BE2C (cell line): ENCODE measurements around the gene KDM3A.

ENCODE experiments used
- DNase-seq: peaks from one replicate; pipeline ENCODE4 v3.0.0-alpha.2; 2020
- H3K27me3 ChIP-seq: fragments of 250-450 bp; sonication (Bioruptor Pico); 2 replicates; pipeline ENCODE4 v1.5.1; 2020; ENCODE audit warnings: mild to moderate bottlenecking
- H3K36me3 ChIP-seq: fragments of 250-450 bp; sonication (Bioruptor Pico); 2 replicates; pipeline ENCODE4 v1.5.1; 2020; ENCODE audit warnings: mild to moderate bottlenecking
- H3K4me1 ChIP-seq: fragments of 250-450 bp; sonication (Bioruptor Pico); 2 replicates; pipeline ENCODE4 v1.5.1; 2020
- H3K4me3 ChIP-seq: 2 replicates; pipeline ENCODE4 v1.5.1; 2011; ENCODE audit warnings: low read depth, low read length
- H3K9me3 ChIP-seq: fragments of 250-450 bp; sonication (Bioruptor Pico); 2 replicates; pipeline ENCODE4 v1.5.1; 2020
- TF ChIP-seq, protein P1 (sequence below): IDR thresholded peaks from 2 replicates; pipeline ENCODE4 v1.5.1; 2012; ENCODE audit warnings: mild to moderate bottlenecking, low read depth, low read length

The KDM3A gene

DNA sequence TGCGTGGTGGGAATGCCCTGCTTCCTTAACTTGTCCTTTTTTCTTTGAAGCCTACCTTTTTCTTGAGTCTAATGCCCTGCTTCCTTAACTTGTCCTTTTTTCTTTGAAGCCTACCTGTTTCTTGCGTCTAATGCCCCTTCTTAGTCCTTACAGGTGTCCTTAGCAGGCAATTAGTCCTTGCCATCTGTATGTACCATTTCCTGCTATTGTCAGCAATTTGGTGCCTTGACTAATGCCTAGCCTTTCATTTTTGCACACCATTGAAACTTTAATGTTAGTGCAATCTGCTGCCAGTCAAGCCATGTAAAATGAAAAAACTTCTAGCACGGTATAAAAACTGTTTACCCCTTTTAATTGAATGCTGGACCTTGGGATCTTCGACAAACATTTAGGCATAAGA lies 4.3 kb downstream of the KDM3A start:
- TF ChIP-seq, protein P1, sequence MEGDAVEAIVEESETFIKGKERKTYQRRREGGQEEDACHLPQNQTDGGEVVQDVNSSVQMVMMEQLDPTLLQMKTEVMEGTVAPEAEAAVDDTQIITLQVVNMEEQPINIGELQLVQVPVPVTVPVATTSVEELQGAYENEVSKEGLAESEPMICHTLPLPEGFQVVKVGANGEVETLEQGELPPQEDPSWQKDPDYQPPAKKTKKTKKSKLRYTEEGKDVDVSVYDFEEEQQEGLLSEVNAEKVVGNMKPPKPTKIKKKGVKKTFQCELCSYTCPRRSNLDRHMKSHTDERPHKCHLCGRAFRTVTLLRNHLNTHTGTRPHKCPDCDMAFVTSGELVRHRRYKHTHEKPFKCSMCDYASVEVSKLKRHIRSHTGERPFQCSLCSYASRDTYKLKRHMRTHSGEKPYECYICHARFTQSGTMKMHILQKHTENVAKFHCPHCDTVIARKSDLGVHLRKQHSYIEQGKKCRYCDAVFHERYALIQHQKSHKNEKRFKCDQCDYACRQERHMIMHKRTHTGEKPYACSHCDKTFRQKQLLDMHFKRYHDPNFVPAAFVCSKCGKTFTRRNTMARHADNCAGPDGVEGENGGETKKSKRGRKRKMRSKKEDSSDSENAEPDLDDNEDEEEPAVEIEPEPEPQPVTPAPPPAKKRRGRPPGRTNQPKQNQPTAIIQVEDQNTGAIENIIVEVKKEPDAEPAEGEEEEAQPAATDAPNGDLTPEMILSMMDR: no peak
- H3K4me1 ChIP-seq: no peaks in the 10 kb centered on the region
- no peaks in the 10 kb centered on the region for H3K27me3 ChIP-seq
- H3K9me3 ChIP-seq: no peaks in the 10 kb centered on the region
- H3K4me3 ChIP-seq: no peak overlapping the region
- H3K36me3 ChIP-seq: no peaks in the 10 kb centered on the region
- no peak for DNase-seq

- Histone ChIP-seq H3K4me1 (no peaks in the 10 kb centered on the region), H3K9me3 (no peaks in the 10 kb centered on the region), H3K36me3 (no peaks in the 10 kb centered on the region), H3K27me3 (no peaks in the 10 kb centered on the region), H3K4me3 (no peak overlapping the region)
- no peak for DNase-seq
- TF ChIP-seq, protein P1: no peak
These were observed 4.9 kb downstream of the KDM3A start for GRCh38 chr2:86446060-86446459.

DNA sequence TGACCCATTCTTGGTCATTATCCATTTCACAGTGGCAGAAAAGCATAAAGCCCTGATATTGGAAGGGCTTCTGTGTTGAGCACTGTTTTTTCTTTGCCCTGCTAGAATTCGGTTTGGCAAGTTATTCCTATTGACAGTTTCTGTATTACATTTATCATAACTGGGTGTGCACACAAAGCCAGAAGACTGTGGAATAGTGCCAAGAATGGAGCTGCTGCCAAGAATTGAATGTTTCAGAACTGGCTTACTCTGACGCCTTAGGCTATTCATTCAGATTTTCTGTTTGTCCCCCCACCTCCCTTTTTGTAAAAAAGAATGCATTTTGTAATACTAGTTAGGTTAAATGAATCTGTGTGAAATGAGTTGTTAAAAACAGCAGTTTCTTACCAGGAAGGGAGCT lies 12.7 kb downstream of the KDM3A start:
- TF ChIP-seq, protein P1: no peak
- H3K4me1 ChIP-seq: no peaks in the 10 kb centered on the region
- H3K36me3 ChIP-seq: peaks cover 3% of the 10 kb centered on the region
- no peaks in the 10 kb centered on the region for H3K27me3 ChIP-seq
- peak; percentile 8 for DNase-seq
- no peaks in the 10 kb centered on the region for H3K9me3 ChIP-seq
- no peak overlapping the region for H3K4me3 ChIP-seq

DNA sequence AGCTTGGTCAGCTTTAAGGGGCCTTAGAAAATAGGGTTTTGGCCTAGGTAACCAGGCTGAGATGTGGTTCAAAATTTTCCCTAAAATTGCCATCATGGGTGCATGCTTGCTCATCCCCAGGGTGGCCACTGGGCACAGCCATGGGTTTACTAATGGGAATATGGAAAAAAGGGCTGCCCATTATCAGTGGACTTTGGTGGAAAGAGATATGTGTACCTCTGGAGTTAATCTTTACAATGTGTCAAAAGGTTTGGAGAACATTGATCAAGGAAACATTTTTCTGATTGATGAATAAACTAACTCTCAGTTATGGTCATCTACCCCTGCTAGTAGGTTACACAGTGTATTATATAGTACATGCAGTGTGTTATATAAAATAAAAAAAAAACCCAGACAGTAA lies 13.1 kb downstream of the KDM3A start:
- TF ChIP-seq, protein P1: no peak
- H3K4me1 ChIP-seq: no peaks in the 10 kb centered on the region
- no peak for DNase-seq
- no peaks in the 10 kb centered on the region for H3K9me3 ChIP-seq
- H3K27me3 ChIP-seq: no peaks in the 10 kb centered on the region
- H3K4me3 ChIP-seq: no peak overlapping the region
- H3K36me3 ChIP-seq: peaks cover 3% of the 10 kb centered on the region

DNA sequence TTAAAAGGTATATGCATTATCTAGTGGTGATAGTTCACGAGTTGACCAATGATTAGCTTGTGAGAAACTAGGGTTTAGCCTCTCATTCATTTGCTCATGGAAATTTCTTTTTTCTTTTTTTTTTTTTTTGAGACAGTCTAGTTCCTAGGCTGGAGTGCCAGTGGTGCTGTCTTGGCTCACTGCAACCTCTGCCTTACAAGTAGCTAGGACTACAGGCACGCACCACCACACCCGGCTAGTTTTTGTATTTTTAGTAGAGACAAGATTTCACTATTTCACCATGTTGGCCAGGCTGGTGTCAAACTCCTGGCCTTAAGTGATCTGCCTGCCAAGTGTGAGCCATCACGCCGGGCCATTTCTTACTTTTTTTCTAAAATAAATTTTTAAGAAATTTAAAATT lies 14.0 kb downstream of the KDM3A start:
- TF ChIP-seq, protein P1: no peak
- no peak for DNase-seq
- no peak overlapping the region for H3K4me3 ChIP-seq
- no peaks in the 10 kb centered on the region for H3K4me1 ChIP-seq
- H3K9me3 ChIP-seq: no peaks in the 10 kb centered on the region
- no peaks in the 10 kb centered on the region for H3K27me3 ChIP-seq
- peaks cover 3% of the 10 kb centered on the region for H3K36me3 ChIP-seq

DNA sequence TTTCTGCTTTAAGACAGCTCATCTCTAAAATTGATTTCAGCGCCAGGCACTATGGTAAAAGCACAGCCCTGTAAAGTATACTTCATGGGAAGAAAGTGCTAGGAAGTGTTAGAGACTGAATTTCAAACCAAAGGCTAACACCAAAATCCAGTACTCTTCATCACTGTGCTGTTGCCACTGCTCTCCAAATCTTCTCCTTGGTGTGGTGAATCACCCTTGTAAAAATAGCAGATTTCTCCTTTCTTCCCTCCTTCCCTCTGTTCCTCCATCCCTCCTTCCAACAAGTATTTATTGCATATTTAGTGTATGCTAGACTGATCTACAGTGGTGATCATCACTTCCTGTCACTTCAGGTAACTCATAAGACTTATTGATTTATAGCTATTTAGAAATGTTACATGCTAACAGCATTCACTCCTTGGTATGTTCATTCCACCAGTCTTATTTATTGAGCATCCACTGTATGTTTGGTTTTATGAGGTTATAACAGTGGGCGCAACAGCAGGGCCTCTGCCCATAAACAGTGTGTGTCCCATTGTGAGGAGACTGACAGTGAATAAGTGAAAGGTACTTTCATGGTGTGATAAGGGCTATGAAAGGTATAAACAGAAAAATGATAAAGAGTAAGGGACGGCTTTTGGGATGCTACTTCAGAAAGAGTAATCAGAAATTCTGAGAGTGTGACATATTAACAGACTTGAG lies 20.0 kb downstream of the KDM3A start:
- Histone ChIP-seq H3K9me3 (no peaks in the 10 kb centered on the region), H3K27me3 (no peaks in the 10 kb centered on the region), H3K4me3 (no peak overlapping the region), H3K4me1 (no peaks in the 10 kb centered on the region), H3K36me3 (no peaks in the 10 kb centered on the region; the same call in 1 of the 2 replicates)
- DNase-seq: no peak
- TF ChIP-seq, protein P1: no peak
